Measurements from ENCODE around the gene CRAMP1. TPM values are rescaled to one million over a fixed set of nuclear protein-coding genes. Genes with fewer than 3 reads are reported as not detected.
"Not testable (repeated sequence)": the region's sequence is repeated elsewhere in the genome, so short reads cannot be mapped to it uniquely, and the experiment has no call there.

CRAMP1 gene
- total RNA-seq, 1 donor from 2014 or later: 29.4 TPM

- H3K27ac Mint-ChIP-seq (ENCODE audit: unreplicated experiment): no peak overlapping the region
Observed at GRCh38 chr16:1700246-1700645, 88.1 kb downstream of the CRAMP1 start.

GRCh38 chr16:1701216-1701878 lies 89.2 kb downstream of the CRAMP1 start:
- no peak overlapping the region for H3K4me3 Mint-ChIP-seq (ENCODE audit: unreplicated experiment)
- no peaks in the 10 kb centered on the region for H3K9me3 Mint-ChIP-seq (ENCODE audit: unreplicated experiment)
- no peak for DNase-seq (ENCODE audit: extremely low spot score, unreplicated experiment)
- H3K36me3 Mint-ChIP-seq (ENCODE audit: unreplicated experiment): peaks cover 38% of the 10 kb centered on the region
- no peak for TF ChIP-seq CTCF (IDR thresholded peaks at IDR 0.05)
- H3K27me3 Mint-ChIP-seq (ENCODE audit: unreplicated experiment): no peaks in the 10 kb centered on the region
- H3K27ac Mint-ChIP-seq (ENCODE audit: unreplicated experiment): peak overlapping the region; percentile 5
- peaks cover 10% of the 10 kb centered on the region for H3K4me1 Mint-ChIP-seq (ENCODE audit: unreplicated experiment)

More at GRCh38 chr16:1700246-1700645, 88.1 kb downstream of the CRAMP1 start:
- peaks cover 7% of the 10 kb centered on the region for H3K4me1 Mint-ChIP-seq (ENCODE audit: unreplicated experiment)
- no peaks in the 10 kb centered on the region for H3K9me3 Mint-ChIP-seq (ENCODE audit: unreplicated experiment)
- H3K27me3 Mint-ChIP-seq (ENCODE audit: unreplicated experiment): no peaks in the 10 kb centered on the region
- peaks cover 43% of the 10 kb centered on the region for H3K36me3 Mint-ChIP-seq (ENCODE audit: unreplicated experiment)
- no peak overlapping the region for H3K4me3 Mint-ChIP-seq (ENCODE audit: unreplicated experiment)
- no peak for DNase-seq (ENCODE audit: extremely low spot score, unreplicated experiment)
- TF ChIP-seq CTCF (IDR thresholded peaks at IDR 0.05): no peak

- Mint-ChIP-seq H3K27ac (ENCODE audit: unreplicated experiment) (peak overlapping the region; percentile 99), H3K36me3 (ENCODE audit: unreplicated experiment) (peaks cover 15% of the 10 kb centered on the region), H3K4me3 (ENCODE audit: unreplicated experiment) (peak overlapping the region; percentile 95), H3K4me1 (ENCODE audit: unreplicated experiment) (peaks cover 33% of the 10 kb centered on the region)
- not testable (repeated sequence) for DNase-seq (ENCODE audit: extremely low spot score, unreplicated experiment); H3K27me3 Mint-ChIP-seq (ENCODE audit: unreplicated experiment); H3K9me3 Mint-ChIP-seq (ENCODE audit: unreplicated experiment)
Observed at GRCh38 chr16:1705324-1705687, 93.1 kb downstream of the CRAMP1 start.

GRCh38 chr16:1705688-1706385 lies 93.7 kb downstream of the CRAMP1 start, which contains the start of gene MAPK8IP3:
Gene MAPK8IP3 (plus strand): TSS chr16:1706195. CDS start chr16:1706340, 145 bp downstream.
- Mint-ChIP-seq H3K36me3 (ENCODE audit: unreplicated experiment) (peaks cover 13% of the 10 kb centered on the region), H3K4me3 (ENCODE audit: unreplicated experiment) (peak within 1 kb of the TSS; percentile 95)
- TF ChIP-seq CTCF (IDR thresholded peaks at IDR 0.05): peak; percentile 97

GRCh38 chr16:1706386-1707192 lies 94.4 kb downstream of the CRAMP1 start:
- peaks cover 40% of the 10 kb centered on the region for H3K4me1 Mint-ChIP-seq (ENCODE audit: unreplicated experiment)
- H3K9me3 Mint-ChIP-seq (ENCODE audit: unreplicated experiment): no peaks in the 10 kb centered on the region
- peaks cover 9% of the 10 kb centered on the region for H3K36me3 Mint-ChIP-seq (ENCODE audit: unreplicated experiment)
- H3K4me3 Mint-ChIP-seq (ENCODE audit: unreplicated experiment): peak overlapping the region; percentile 87
- H3K27ac Mint-ChIP-seq (ENCODE audit: unreplicated experiment): peak overlapping the region; percentile 86
- H3K27me3 Mint-ChIP-seq (ENCODE audit: unreplicated experiment): no peaks in the 10 kb centered on the region
- no peak for DNase-seq (ENCODE audit: extremely low spot score, unreplicated experiment)
- no peak for TF ChIP-seq CTCF (IDR thresholded peaks at IDR 0.05)

More at GRCh38 chr16:1705688-1706385, 93.7 kb downstream of the CRAMP1 start, which contains the start of gene MAPK8IP3:
- H3K9me3 Mint-ChIP-seq (ENCODE audit: unreplicated experiment): no peaks in the 10 kb centered on the region
- H3K4me1 Mint-ChIP-seq (ENCODE audit: unreplicated experiment): peaks cover 35% of the 10 kb centered on the region
- H3K27ac Mint-ChIP-seq (ENCODE audit: unreplicated experiment): peak within 1 kb of the TSS; percentile 99
- peak; percentile 99 for DNase-seq (ENCODE audit: extremely low spot score, unreplicated experiment)
- H3K27me3 Mint-ChIP-seq (ENCODE audit: unreplicated experiment): no peaks in the 10 kb centered on the region
